Upper lobe of right lung (tissue), 1 donor: Measurements from ENCODE around the gene PABPN1L. TPM values are rescaled to one million over a fixed set of nuclear protein-coding genes. Genes with fewer than 3 reads are reported as not detected.

ENCODE experiments used
- ATAC-seq: fragments of 200-7000 bp; cut with Tn5 transposase; one replicate; pipeline ENCODE4 v1.9.1; 2020; ENCODE audit warnings: mild to moderate bottlenecking, moderate library complexity
- DNase-seq: peaks from one replicate; pipeline ENCODE4 v3.0.0-alpha.2; 2020
- H3K27ac ChIP-seq: fragments of 200-600 bp; one replicate; pipeline ENCODE4 v1.8.0; 2022
- H3K27me3 ChIP-seq: fragments of 200-600 bp; one replicate; pipeline ENCODE4 v1.8.0; 2022; ENCODE audit warnings: mild to moderate bottlenecking
- H3K36me3 ChIP-seq: fragments of 200-600 bp; one replicate; pipeline ENCODE4 v1.8.0; 2022
- H3K4me1 ChIP-seq: fragments of 200-600 bp; one replicate; pipeline ENCODE4 v1.8.0; 2022
- H3K4me3 ChIP-seq: fragments of 200-600 bp; one replicate; pipeline ENCODE4 v1.8.0; 2022; ENCODE audit warnings: mild to moderate bottlenecking
- H3K9me3 ChIP-seq: fragments of 200-600 bp; one replicate; pipeline ENCODE4 v1.8.0; 2022
- CTCF ChIP-seq: fragments of 200-600 bp; IDR thresholded peaks from one replicate; pipeline ENCODE4 v1.8.0; 2022; ENCODE audit warnings: antibody characterized with exemption
- intact Hi-C: fragments of 100-400 bp; cut with DNase I; formaldehyde crosslinking; loops from one replicate; pipeline ENCODE4 v1.11.0; 2022
- total RNA-seq: library from RNA; stranded (reverse); fragmentation: NEBNext Ultra II Directional; extraction: Animal tissue kit (Norgen Biotek cat#: 25700); gene quantifications from one replicate; pipeline ENCODE4 v1.2.1, GENCODE V29; 2021
- donor health status: DM: no; HTN: yes; CAD: no; lungs with severe emphysema.

Gene PABPN1L
- total RNA-seq, 1 donor from 2014 or later, result not detected

- Histone ChIP-seq H3K9me3 (no peaks in the 10 kb centered on the region), H3K4me1 (no peaks in the 10 kb centered on the region), H3K4me3 (no peak overlapping the region), H3K27me3 (no peaks in the 10 kb centered on the region), H3K36me3 (peaks cover 20% of the 10 kb centered on the region), H3K27ac (no peak overlapping the region)
- no peak for TF ChIP-seq CTCF
- DNase-seq (no peak), ATAC-seq (no peak)
- intact Hi-C loops, result no loop called here
Measured at GRCh38 chr16:88836791-88837190, 29.7 kb downstream of the PABPN1L start.

GRCh38 chr16:88835818-88836217, 30.6 kb downstream of the PABPN1L start:
- no peak for ATAC-seq
- no peak overlapping the region for H3K4me3 ChIP-seq
- TF ChIP-seq CTCF, result no peak
- no peaks in the 10 kb centered on the region for H3K9me3 ChIP-seq
- H3K4me1 ChIP-seq, result no peaks in the 10 kb centered on the region
- intact Hi-C loops, result no loop called here
- no peak for DNase-seq
- no peak overlapping the region for H3K27ac ChIP-seq
- peaks cover 20% of the 10 kb centered on the region for H3K36me3 ChIP-seq
- H3K27me3 ChIP-seq, result no peaks in the 10 kb centered on the region

GRCh38 chr16:88835383-88835782, 31.1 kb downstream of the PABPN1L start:
- Histone ChIP-seq H3K4me1 (no peaks in the 10 kb centered on the region), H3K27me3 (no peaks in the 10 kb centered on the region), H3K36me3 (peaks cover 20% of the 10 kb centered on the region), H3K9me3 (no peaks in the 10 kb centered on the region), H3K27ac (no peak overlapping the region), H3K4me3 (no peak overlapping the region)
- intact Hi-C loops, result no loop called here
- no peak for TF ChIP-seq CTCF
- DNase-seq (no peak), ATAC-seq (no peak)

- no peak overlapping the region for H3K4me3 ChIP-seq
- no peaks in the 10 kb centered on the region for H3K4me1 ChIP-seq
- DNase-seq, result no peak
- H3K27me3 ChIP-seq, result no peaks in the 10 kb centered on the region
- H3K27ac ChIP-seq, result no peak overlapping the region
- no peak for ATAC-seq
- no peak for TF ChIP-seq CTCF
- H3K9me3 ChIP-seq, result no peaks in the 10 kb centered on the region
- H3K36me3 ChIP-seq, result peaks cover 13% of the 10 kb centered on the region
- intact Hi-C loops, result no loop called here
Measured at GRCh38 chr16:88834670-88835069, 31.8 kb downstream of the PABPN1L start.

- ATAC-seq, result no peak
- Histone ChIP-seq H3K4me3 (no peak overlapping the region), H3K9me3 (no peaks in the 10 kb centered on the region), H3K27me3 (no peaks in the 10 kb centered on the region), H3K27ac (no peak overlapping the region), H3K36me3 (peaks cover 17% of the 10 kb centered on the region), H3K4me1 (no peaks in the 10 kb centered on the region)
- DNase-seq, result no peak
- intact Hi-C loops, result no loop called here
- no peak for TF ChIP-seq CTCF
Measured at GRCh38 chr16:88833086-88833485, 33.4 kb downstream of the PABPN1L start.

- H3K9me3 ChIP-seq, result no peaks in the 10 kb centered on the region
- H3K36me3 ChIP-seq, result peaks cover 22% of the 10 kb centered on the region
- no peak for DNase-seq
- no peaks in the 10 kb centered on the region for H3K27me3 ChIP-seq
- H3K4me1 ChIP-seq, result no peaks in the 10 kb centered on the region
- no peak overlapping the region for H3K27ac ChIP-seq
- intact Hi-C loops, result no loop called here
- TF ChIP-seq CTCF, result no peak
- no peak overlapping the region for H3K4me3 ChIP-seq
- no peak for ATAC-seq
Measured at GRCh38 chr16:88831838-88832237, 34.6 kb downstream of the PABPN1L start.
